Gastrocnemius medialis (tissue), 4 donors: ENCODE results near the gene KLF16. TPM values are rescaled to one million over a fixed set of nuclear protein-coding genes. Genes with fewer than 3 reads are reported as not detected.

Experiments
- ATAC-seq, 2 donors: fragments of 150-250 bp; one replicate each; pipeline ENCODE4 v1.9.1; 2016
- DNase-seq, 2 donors: peaks; one replicate each; pipeline ENCODE4 v3.0.0-alpha.2; 2019
- H3K27ac ChIP-seq, 4 donors: fragments of 200-600 bp; sonication (generic); 1 replicate in 1 of 4; 2 replicates in 3 of 4; pipeline ENCODE4 v1.5.1; 2016 to 2018; ENCODE audit warnings: mild to moderate bottlenecking in 2 of 4, moderate library complexity in 1 of 4
- H3K27me3 ChIP-seq, 3 donors: fragments of 200-600 bp; sonication (generic) in 2 of 3; 1 replicate in 1 of 3; 2 replicates in 2 of 3; pipeline versions ENCODE4 v1.5.1 to v1.6.0; 2016 to 2019; ENCODE audit warnings: mild to moderate bottlenecking in 1 of 3, moderate library complexity in 1 of 3
- H3K36me3 ChIP-seq, 2 donors: fragments of 200-600 bp; sonication (generic) in 1 of 2; one replicate each; pipeline ENCODE4 v1.5.1; 2017 to 2018
- H3K4me1 ChIP-seq, 2 donors: fragments of 200-600 bp; sonication (generic) in 1 of 2; one replicate each; pipeline ENCODE4 v1.5.1; 2016 to 2017; ENCODE audit warnings: mild to moderate bottlenecking in 2 of 2
- H3K4me3 ChIP-seq, 4 donors: fragments of 200-600 bp; sonication (generic) in 3 of 4; 1 replicate in 1 of 4; 2 replicates in 3 of 4; pipeline ENCODE4 v1.5.1; 2016 to 2019; ENCODE audit warnings: mild to moderate bottlenecking in 2 of 4
- H3K9me3 ChIP-seq, 3 donors: fragments of 200-600 bp; sonication (generic) in 2 of 3; 1 replicate in 1 of 3; 2 replicates in 2 of 3; pipeline ENCODE4 v1.5.1; 2016 to 2019
- CTCF ChIP-seq, 5 experiments: fragments of 450-650 bp in 3 of 5; fragments of 200-600 bp in 2 of 5; sonication (generic) in 2 of 5; IDR thresholded peaks in 4 of 5; conservative IDR thresholded peaks in 1 of 5; 1 replicate in 4 of 5; 2 replicates in 1 of 5; pipeline ENCODE4 v1.5.1; 2016 to 2019; ENCODE audit warnings: antibody characterized with exemption in 5 of 5, mild to moderate bottlenecking in 3 of 5, moderate library complexity in 3 of 5
- POLR2A ChIP-seq, 2 donors: fragments of 450-650 bp; IDR thresholded peaks; one replicate each; pipeline ENCODE4 v1.6.1; 2017; ENCODE audit warnings: antibody characterized with exemption in 2 of 2, mild to moderate bottlenecking in 2 of 2, moderate library complexity in 2 of 2
- in situ Hi-C, 4 donors: fragments of 200-750 bp; cut with MboI; loops; one replicate each; pipeline versions ENCODE4 v1.15.0 to v1.8.0; 2017; ENCODE audit warnings: low sequenced_read_pairs in 4 of 4
- intact Hi-C: fragments of 100-400 bp; cut with DNase I; formaldehyde crosslinking; loops from one replicate; pipeline ENCODE4 v1.15.1; 2023; ENCODE audit warnings: low total_unique reads
- total RNA-seq, 4 donors: library from RNA; depleted of rRNA; stranded (reverse); fragments of >200 nt; gene quantifications; one replicate each; pipeline versions ENCODE4 v1.1.0 to v1.2.3, GENCODE V29; 2016

The KLF16 gene
- total RNA-seq, 4 donors from 2014 or later: 0.58 to 4.0 (median 1.4) TPM

- Histone ChIP-seq H3K36me3 (no peaks in the 10 kb centered on the region), H3K4me1 (peaks cover 24 to 62% of the 10 kb centered on the region in 2 donors), H3K4me3 (peak overlapping the region in 3 of 4 donors; percentile 20 to 36 (median 31)), H3K27me3 (no peaks in the 10 kb centered on the region), H3K27ac (peak overlapping the region; percentile 44 to 67 (median 55)), H3K9me3 (no peaks in the 10 kb centered on the region)
- TF ChIP-seq POLR2A (IDR thresholded peaks at IDR 0.05) (no peak), CTCF (IDR thresholded peaks at IDR 0.05 in 4 of 5, conservative IDR thresholded peaks at IDR 0.05 in 1 of 5) (no peak)
- ATAC-seq (peak in 1 of 2 donors; percentile 18), DNase-seq (no peak)
- in situ Hi-C loops (no loop called here), intact Hi-C loops (no loop called here)
Measured at GRCh38 chr19:1840541-1841115, 22.8 kb downstream of the KLF16 start.

GRCh38 chr19:1839658-1840540 lies 23.5 kb downstream of the KLF16 start:
- no peak for DNase-seq
- peaks cover 16 to 55% of the 10 kb centered on the region in 2 donors for H3K4me1 ChIP-seq
- peak overlapping the region; percentile 44 to 67 (median 55) for H3K27ac ChIP-seq

DNA sequence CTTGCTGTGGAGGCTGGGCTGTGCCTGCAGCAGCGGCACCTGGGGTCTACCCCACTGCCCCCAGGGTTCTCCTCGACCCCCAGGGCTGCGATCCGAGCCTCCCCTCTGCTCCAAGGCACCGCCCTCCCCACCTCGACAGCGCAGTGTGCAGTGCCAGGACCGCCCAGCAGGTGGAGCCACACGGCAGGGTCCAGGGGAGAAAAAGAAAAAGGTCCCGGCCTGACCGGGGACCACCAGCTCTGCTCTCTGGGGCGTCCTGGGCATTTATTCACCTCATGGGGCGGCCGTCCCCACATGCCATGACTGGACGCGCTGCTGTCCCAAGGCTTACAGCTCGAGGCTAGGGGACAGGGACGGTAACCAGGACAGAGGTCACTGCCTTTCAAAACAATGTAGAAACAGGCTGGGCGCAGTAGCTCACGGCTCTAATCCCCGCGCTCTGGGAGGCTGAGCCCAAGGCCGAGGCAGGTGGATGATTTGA lies 25.7 kb downstream of the KLF16 start:
- in situ Hi-C loops: no loop called here
- TF ChIP-seq CTCF (IDR thresholded peaks at IDR 0.05 in 4 of 5, conservative IDR thresholded peaks at IDR 0.05 in 1 of 5) (peak; percentile 33 to 74 (median 66)), POLR2A (IDR thresholded peaks at IDR 0.05) (no peak)
- H3K4me3 ChIP-seq: no peak overlapping the region
- peak in 1 of 2 donors; percentile 53 for ATAC-seq
- no peaks in the 10 kb centered on the region for H3K9me3 ChIP-seq
- no peak overlapping the region for H3K27ac ChIP-seq
- H3K36me3 ChIP-seq: no peaks in the 10 kb centered on the region
- DNase-seq: no peak
- peaks cover 0 to 49% of the 10 kb centered on the region in 2 donors for H3K4me1 ChIP-seq
- intact Hi-C loops: no loop called here
- H3K27me3 ChIP-seq: no peaks in the 10 kb centered on the region

More at GRCh38 chr19:1839658-1840540, 23.5 kb downstream of the KLF16 start:
- H3K4me3 ChIP-seq: no peak overlapping the region
- in situ Hi-C loops (no loop called here), intact Hi-C loops (no loop called here)
- peak in 1 of 2 donors; percentile 10 for ATAC-seq
- no peaks in the 10 kb centered on the region for H3K27me3 ChIP-seq
- TF ChIP-seq POLR2A (IDR thresholded peaks at IDR 0.05) (no peak), CTCF (IDR thresholded peaks at IDR 0.05 in 4 of 5, conservative IDR thresholded peaks at IDR 0.05 in 1 of 5) (no peak)
- no peaks in the 10 kb centered on the region for H3K9me3 ChIP-seq
- no peaks in the 10 kb centered on the region for H3K36me3 ChIP-seq

- intact Hi-C loops (no loop called here), in situ Hi-C loops (no loop called here)
- Histone ChIP-seq H3K4me3 (no peak overlapping the region), H3K4me1 (peaks cover 0 to 44% of the 10 kb centered on the region in 2 donors), H3K36me3 (no peaks in the 10 kb centered on the region), H3K27ac (no peak overlapping the region), H3K27me3 (no peaks in the 10 kb centered on the region), H3K9me3 (no peaks in the 10 kb centered on the region)
- peak in 1 of 2 donors; percentile 9 for ATAC-seq
- no peak for DNase-seq
- TF ChIP-seq POLR2A (IDR thresholded peaks at IDR 0.05) (no peak), CTCF (IDR thresholded peaks at IDR 0.05 in 4 of 5, conservative IDR thresholded peaks at IDR 0.05 in 1 of 5) (no peak)
Measured at GRCh38 chr19:1837222-1837565, 26.2 kb downstream of the KLF16 start.
